T-helper 17 cell (primary cell): ENCODE data around the gene CLCA1. TPM values are rescaled to one million over a fixed set of nuclear protein-coding genes. Genes with fewer than 3 reads are reported as not detected.

Source experiments
- ATAC-seq: fragments of 150-1000 bp; cut with Tn5 transposase; 2 replicates; pipeline ENCODE4 v1.10.0; 2021; ENCODE audit warnings: mild to moderate bottlenecking, moderate library complexity
- DNase-seq, 3 donors: peaks; one replicate each; pipeline versions ENCODE4 v3.0.0 to v3.0.0-alpha.2; 2020 to 2021
- H3K9me3 ChIP-seq: one replicate; pipeline ENCODE4 v1.7.0; 2013; ENCODE audit warnings: low read length, mild to moderate bottlenecking; ENCODE audit not compliant: control insufficient read depth, poor library complexity, severe bottlenecking
- H3K27ac Mint-ChIP-seq: one replicate; pipeline ENCODE4 v1.8.0; 2022; ENCODE audit warnings: mild to moderate bottlenecking, moderate library complexity, mixed read lengths
- H3K27me3 Mint-ChIP-seq: one replicate; pipeline ENCODE4 v1.8.0; 2022; ENCODE audit warnings: mixed read lengths
- H3K36me3 Mint-ChIP-seq: one replicate; pipeline ENCODE4 v1.8.0; 2022; ENCODE audit warnings: low read depth, mixed read lengths
- H3K4me1 Mint-ChIP-seq: one replicate; pipeline ENCODE4 v1.8.0; 2022; ENCODE audit warnings: mild to moderate bottlenecking, mixed read lengths
- H3K4me3 Mint-ChIP-seq: one replicate; pipeline ENCODE4 v1.8.0; 2022; ENCODE audit warnings: mild to moderate bottlenecking, moderate library complexity, mixed read lengths
- total RNA-seq, 4 donors: library from RNA in 2 of 4; stranded (reverse) in 2 of 4; gene quantifications; one replicate each; pipeline ENCODE4 v1.2.3 and lab custom pipeline; 2022 to 2026

The CLCA1 gene, protein sequence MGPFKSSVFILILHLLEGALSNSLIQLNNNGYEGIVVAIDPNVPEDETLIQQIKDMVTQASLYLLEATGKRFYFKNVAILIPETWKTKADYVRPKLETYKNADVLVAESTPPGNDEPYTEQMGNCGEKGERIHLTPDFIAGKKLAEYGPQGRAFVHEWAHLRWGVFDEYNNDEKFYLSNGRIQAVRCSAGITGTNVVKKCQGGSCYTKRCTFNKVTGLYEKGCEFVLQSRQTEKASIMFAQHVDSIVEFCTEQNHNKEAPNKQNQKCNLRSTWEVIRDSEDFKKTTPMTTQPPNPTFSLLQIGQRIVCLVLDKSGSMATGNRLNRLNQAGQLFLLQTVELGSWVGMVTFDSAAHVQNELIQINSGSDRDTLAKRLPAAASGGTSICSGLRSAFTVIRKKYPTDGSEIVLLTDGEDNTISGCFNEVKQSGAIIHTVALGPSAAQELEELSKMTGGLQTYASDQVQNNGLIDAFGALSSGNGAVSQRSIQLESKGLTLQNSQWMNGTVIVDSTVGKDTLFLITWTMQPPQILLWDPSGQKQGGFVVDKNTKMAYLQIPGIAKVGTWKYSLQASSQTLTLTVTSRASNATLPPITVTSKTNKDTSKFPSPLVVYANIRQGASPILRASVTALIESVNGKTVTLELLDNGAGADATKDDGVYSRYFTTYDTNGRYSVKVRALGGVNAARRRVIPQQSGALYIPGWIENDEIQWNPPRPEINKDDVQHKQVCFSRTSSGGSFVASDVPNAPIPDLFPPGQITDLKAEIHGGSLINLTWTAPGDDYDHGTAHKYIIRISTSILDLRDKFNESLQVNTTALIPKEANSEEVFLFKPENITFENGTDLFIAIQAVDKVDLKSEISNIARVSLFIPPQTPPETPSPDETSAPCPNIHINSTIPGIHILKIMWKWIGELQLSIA
- total RNA-seq = not detected
- total RNA-seq (lab: John Stamatoyannopoulos, UW) = 0 reads per million in 2 donors

DNA sequence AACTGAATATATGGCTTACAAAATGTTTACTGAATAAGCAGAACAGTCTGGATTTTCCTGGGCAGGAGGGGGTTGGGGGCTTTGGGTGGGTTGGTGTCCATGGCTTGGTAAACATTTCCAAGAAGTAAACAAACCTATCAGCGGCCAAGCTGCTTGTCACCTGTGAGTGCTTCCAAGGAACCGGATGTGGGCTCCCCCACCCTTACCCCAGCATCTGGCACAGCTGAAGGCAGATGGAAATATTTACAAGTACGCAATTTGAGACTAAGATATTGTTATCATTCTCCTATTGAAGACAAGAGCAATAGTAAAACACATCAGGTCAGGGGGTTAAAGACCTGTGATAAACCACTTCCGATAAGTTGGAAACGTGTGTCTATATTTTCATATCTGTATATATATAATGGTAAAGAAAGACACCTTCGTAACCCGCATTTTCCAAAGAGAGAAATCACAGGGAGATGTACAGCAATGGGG lies at the start of gene CLCA1:
Gene CLCA1, plus strand, starts transcription at position 427 of the 477 bp plus-strand sequence. Its CDS starts 45 bp downstream, at position 472.
- ATAC-seq (no peak), DNase-seq (no peak)
- no peak within 1 kb of the TSS for H3K4me3 Mint-ChIP-seq
- H3K4me1 Mint-ChIP-seq = no peaks in the 10 kb centered on the region
- no peaks in the 10 kb centered on the region for H3K36me3 Mint-ChIP-seq
- H3K27me3 Mint-ChIP-seq = peaks cover 26% of the 10 kb centered on the region
- H3K9me3 ChIP-seq = no peaks in the 10 kb centered on the region
- H3K27ac Mint-ChIP-seq = no peak within 1 kb of the TSS

- no peak overlapping the region for H3K27ac Mint-ChIP-seq
These were observed 49.3 kb upstream of the CLCA1 start for GRCh38 chr1:86419277-86419903.

DNA sequence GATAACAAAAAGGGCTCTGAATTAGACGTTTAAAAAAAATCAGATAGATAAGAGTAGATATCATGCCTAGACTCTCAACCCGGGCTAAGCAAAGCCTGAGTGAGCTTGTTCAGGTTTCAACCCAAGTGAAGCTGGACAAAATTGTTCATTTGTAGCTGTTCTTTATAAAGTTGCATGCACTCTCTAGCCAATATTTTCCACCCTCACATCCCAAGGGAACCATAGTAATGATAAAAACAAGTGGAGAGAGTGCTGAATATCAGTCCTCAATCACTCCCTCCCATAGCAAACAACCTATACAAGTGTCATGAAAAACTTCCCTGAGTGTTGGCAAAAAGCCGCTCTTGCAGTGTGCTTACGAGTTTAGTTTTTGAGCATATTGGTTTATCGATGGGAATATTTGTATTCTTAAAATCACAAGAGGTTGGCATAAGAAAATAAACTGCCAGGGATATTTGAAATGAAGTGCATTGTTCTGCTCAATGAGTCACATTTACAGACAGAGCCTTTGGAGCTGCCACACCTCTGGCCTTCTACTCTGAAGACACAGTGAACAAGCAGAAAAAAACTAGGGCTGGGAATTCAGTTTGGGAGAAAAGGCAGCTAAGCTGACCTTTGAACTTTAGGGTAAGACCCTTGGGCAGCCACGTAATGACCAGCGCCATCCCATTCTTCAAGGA lies 47.0 kb upstream of the CLCA1 start:
- no peak overlapping the region for H3K27ac Mint-ChIP-seq
- peaks cover 10% of the 10 kb centered on the region for H3K4me1 Mint-ChIP-seq
- H3K9me3 ChIP-seq = no peaks in the 10 kb centered on the region
- DNase-seq (no peak), ATAC-seq (no peak)
- peaks cover 30% of the 10 kb centered on the region for H3K27me3 Mint-ChIP-seq
- H3K4me3 Mint-ChIP-seq = no peak overlapping the region
- no peaks in the 10 kb centered on the region for H3K36me3 Mint-ChIP-seq

More at GRCh38 chr1:86419277-86419903, 49.3 kb upstream of the CLCA1 start:
- peaks cover 22% of the 10 kb centered on the region for H3K27me3 Mint-ChIP-seq
- peak in 1 of 3 donors; percentile 23 for DNase-seq
- no peaks in the 10 kb centered on the region for H3K9me3 ChIP-seq
- H3K4me3 Mint-ChIP-seq = peak overlapping the region; percentile 78
- H3K36me3 Mint-ChIP-seq = no peaks in the 10 kb centered on the region
- peaks cover 10% of the 10 kb centered on the region for H3K4me1 Mint-ChIP-seq
- ATAC-seq = peak; percentile 84

DNA sequence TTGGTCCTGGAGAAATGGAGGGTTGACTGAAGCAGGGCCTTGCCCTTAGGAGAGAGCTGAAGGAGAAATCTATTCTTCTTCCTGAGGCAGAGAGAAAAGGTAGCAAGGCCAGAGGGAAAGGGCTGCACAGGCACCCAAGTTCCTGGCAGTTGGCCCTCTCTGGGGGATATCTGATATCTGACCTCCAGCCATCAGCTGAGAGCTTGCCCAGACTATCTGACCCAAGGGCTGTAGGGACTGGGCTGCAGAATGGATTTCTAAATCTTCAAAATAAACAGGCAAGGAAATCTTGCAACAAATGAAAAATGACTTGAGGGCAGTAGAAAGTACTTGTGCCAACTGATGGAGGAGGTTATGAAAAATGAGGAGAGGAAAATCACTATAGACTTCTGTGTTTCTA lies 45.3 kb upstream of the CLCA1 start:
- peaks cover 30% of the 10 kb centered on the region for H3K27me3 Mint-ChIP-seq
- ATAC-seq = no peak
- DNase-seq = no peak
- no peak overlapping the region for H3K4me3 Mint-ChIP-seq
- H3K9me3 ChIP-seq = no peaks in the 10 kb centered on the region
- H3K4me1 Mint-ChIP-seq = peaks cover 4% of the 10 kb centered on the region
- no peaks in the 10 kb centered on the region for H3K36me3 Mint-ChIP-seq
- H3K27ac Mint-ChIP-seq = no peak overlapping the region

DNA sequence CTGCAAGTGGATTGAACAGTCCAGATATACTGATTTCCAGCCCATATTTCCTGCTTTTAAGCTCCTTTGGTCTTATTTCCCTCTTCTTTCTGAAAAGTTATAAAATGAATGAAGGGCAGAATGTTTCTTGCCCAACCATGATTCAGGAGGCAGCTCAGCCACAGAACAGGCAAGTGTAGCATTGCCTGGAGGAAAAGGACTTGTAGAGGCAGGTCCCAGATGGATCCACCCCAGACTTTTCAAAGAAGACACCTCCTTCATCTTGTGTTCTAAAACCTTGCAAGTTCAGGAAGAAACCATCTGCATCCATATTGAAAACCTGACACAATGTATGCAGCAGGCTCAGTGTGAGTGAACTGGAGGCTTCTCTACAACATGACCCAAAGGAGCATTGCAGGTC lies 44.9 kb upstream of the CLCA1 start, which contains the start of gene CLCA2:
Gene CLCA2, plus strand, starts transcription at position 299 of the 400 bp plus-strand sequence. Its CDS starts 77 bp downstream, at position 376.
- H3K36me3 Mint-ChIP-seq = no peaks in the 10 kb centered on the region
- peaks cover 30% of the 10 kb centered on the region for H3K27me3 Mint-ChIP-seq
- H3K4me3 Mint-ChIP-seq = no peak within 1 kb of the TSS
- no peak within 1 kb of the TSS for H3K27ac Mint-ChIP-seq
- no peaks in the 10 kb centered on the region for H3K9me3 ChIP-seq
- H3K4me1 Mint-ChIP-seq = peaks cover 4% of the 10 kb centered on the region
- ATAC-seq (no peak), DNase-seq (no peak)

GRCh38 chr1:86429122-86429725 lies 39.5 kb upstream of the CLCA1 start:
- H3K27ac Mint-ChIP-seq = no peak overlapping the region
- peaks cover 8% of the 10 kb centered on the region for H3K27me3 Mint-ChIP-seq
- H3K4me1 Mint-ChIP-seq = peaks cover 2% of the 10 kb centered on the region
- H3K9me3 ChIP-seq = no peaks in the 10 kb centered on the region
- peak; percentile 27 for ATAC-seq
- no peak for DNase-seq
- H3K4me3 Mint-ChIP-seq = no peak overlapping the region
- no peaks in the 10 kb centered on the region for H3K36me3 Mint-ChIP-seq

DNA sequence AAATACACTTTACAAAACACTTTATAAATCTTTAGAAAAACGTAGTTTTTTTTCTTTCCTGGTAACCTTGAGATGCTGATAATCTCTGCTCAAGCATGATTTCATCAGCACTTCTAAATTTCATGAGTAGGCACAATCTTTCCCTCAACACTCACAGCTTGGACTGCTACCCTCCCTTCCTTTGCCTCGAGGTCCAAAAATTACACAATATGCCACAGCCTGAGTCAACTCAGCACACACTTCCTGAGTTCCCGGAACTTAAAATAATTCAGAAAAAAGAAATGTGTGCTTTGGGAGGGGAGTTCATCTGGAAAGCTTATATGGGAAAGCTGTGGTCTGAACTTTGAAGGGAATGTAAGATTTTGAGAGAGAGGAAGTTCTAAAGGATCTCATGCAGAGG lies 38.9 kb upstream of the CLCA1 start:
- ATAC-seq (peak; percentile 45), DNase-seq (no peak)
- no peak overlapping the region for H3K27ac Mint-ChIP-seq
- no peaks in the 10 kb centered on the region for H3K9me3 ChIP-seq
- H3K27me3 Mint-ChIP-seq = peaks cover 12% of the 10 kb centered on the region
- no peak overlapping the region for H3K4me3 Mint-ChIP-seq
- no peaks in the 10 kb centered on the region for H3K36me3 Mint-ChIP-seq
- peaks cover 2% of the 10 kb centered on the region for H3K4me1 Mint-ChIP-seq

- no peaks in the 10 kb centered on the region for H3K9me3 ChIP-seq
- ATAC-seq (no peak), DNase-seq (no peak)
- no peaks in the 10 kb centered on the region for H3K36me3 Mint-ChIP-seq
- H3K27ac Mint-ChIP-seq = no peak overlapping the region
- H3K27me3 Mint-ChIP-seq = peaks cover 9% of the 10 kb centered on the region
- peaks cover 2% of the 10 kb centered on the region for H3K4me1 Mint-ChIP-seq
- no peak overlapping the region for H3K4me3 Mint-ChIP-seq
These were observed 38.4 kb upstream of the CLCA1 start for GRCh38 chr1:86430376-86430775.

GRCh38 chr1:86434059-86434458 lies 34.7 kb upstream of the CLCA1 start:
- no peak for ATAC-seq

GRCh38 chr1:86435327-86435726 lies 33.4 kb upstream of the CLCA1 start:
- ATAC-seq = no peak
- peaks cover 26% of the 10 kb centered on the region for H3K27me3 Mint-ChIP-seq
- no peak for DNase-seq
- no peak overlapping the region for H3K27ac Mint-ChIP-seq
- H3K4me1 Mint-ChIP-seq = peaks cover 2% of the 10 kb centered on the region
- H3K36me3 Mint-ChIP-seq = no peaks in the 10 kb centered on the region
- no peaks in the 10 kb centered on the region for H3K9me3 ChIP-seq
- H3K4me3 Mint-ChIP-seq = no peak overlapping the region

More at GRCh38 chr1:86434059-86434458, 34.7 kb upstream of the CLCA1 start:
- no peak overlapping the region for H3K27ac Mint-ChIP-seq
- DNase-seq = no peak
- H3K4me3 Mint-ChIP-seq = no peak overlapping the region
- H3K27me3 Mint-ChIP-seq = peaks cover 23% of the 10 kb centered on the region
- peaks cover 2% of the 10 kb centered on the region for H3K4me1 Mint-ChIP-seq
- no peaks in the 10 kb centered on the region for H3K36me3 Mint-ChIP-seq
- H3K9me3 ChIP-seq = no peaks in the 10 kb centered on the region

DNA sequence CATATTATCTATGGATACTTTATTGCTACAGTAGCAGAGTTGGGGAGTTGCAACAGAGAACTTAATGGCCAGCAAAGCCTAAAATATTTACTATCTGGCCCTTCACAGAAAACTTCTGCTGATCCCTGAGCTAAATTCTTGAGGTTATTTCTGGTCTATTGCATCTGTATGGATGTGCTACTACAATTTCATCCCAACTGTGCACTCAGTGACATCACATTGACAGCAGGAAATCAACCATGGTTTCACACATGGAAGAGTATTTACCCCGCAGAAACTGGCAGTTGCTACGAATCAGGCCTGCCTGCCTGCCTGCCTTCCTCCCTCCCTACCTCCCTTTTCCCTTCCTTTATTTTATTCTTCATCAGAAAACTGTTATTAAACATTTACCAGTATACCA lies 32.7 kb upstream of the CLCA1 start:
- no peaks in the 10 kb centered on the region for H3K9me3 ChIP-seq
- peaks cover 26% of the 10 kb centered on the region for H3K27me3 Mint-ChIP-seq
- H3K4me1 Mint-ChIP-seq = peaks cover 2% of the 10 kb centered on the region
- no peak overlapping the region for H3K27ac Mint-ChIP-seq
- ATAC-seq = no peak
- no peak overlapping the region for H3K4me3 Mint-ChIP-seq
- no peaks in the 10 kb centered on the region for H3K36me3 Mint-ChIP-seq
- DNase-seq = no peak

DNA sequence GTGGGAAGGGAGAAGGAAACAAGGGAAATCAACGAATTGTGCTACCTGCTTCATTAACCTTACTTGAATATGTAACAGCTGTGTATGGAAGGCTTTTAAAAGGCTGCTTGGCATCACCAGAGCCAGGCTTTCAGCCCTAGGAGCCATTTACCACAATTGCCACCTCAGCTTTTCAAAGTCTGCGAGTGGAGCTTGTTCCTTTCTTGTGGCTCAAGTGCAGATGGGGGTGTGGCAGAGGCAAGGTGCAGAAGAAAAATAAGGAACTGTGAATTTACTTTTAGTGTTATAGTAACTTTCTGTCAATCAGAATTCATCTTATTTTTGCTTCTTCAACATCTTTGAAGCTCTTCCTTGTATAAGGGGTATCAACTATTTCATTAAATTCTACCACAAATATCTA lies 27.1 kb upstream of the CLCA1 start:
- H3K9me3 ChIP-seq = no peaks in the 10 kb centered on the region
- no peak overlapping the region for H3K4me3 Mint-ChIP-seq
- H3K27ac Mint-ChIP-seq = no peak overlapping the region
- peaks cover 25% of the 10 kb centered on the region for H3K27me3 Mint-ChIP-seq
- peak; percentile 96 for ATAC-seq
- peaks cover 11% of the 10 kb centered on the region for H3K4me1 Mint-ChIP-seq
- H3K36me3 Mint-ChIP-seq = no peaks in the 10 kb centered on the region
- peak in 1 of 3 donors; percentile 8 for DNase-seq
